Chondrocyte (in vitro differentiated cells): ENCODE measurements around the gene PSMG2. TPM values are rescaled to one million over a fixed set of nuclear protein-coding genes. Genes with fewer than 3 reads are reported as not detected.
"Not testable (repeated sequence)": the region's sequence is repeated elsewhere in the genome, so short reads cannot be mapped to it uniquely, and the experiment has no call there.

Experiments
- DNase-seq: peaks from one replicate; pipeline ENCODE4 v3.0.0; 2021; ENCODE audit warnings: mixed read lengths, low spot score
- H3K27ac Mint-ChIP-seq: one replicate; pipeline ENCODE4 v1.8.0; 2021; ENCODE audit warnings: mild to moderate bottlenecking, moderate library complexity, mixed read lengths; ENCODE audit not compliant: unreplicated experiment
- H3K27me3 Mint-ChIP-seq: 2 replicates; pipeline ENCODE4 v1.8.0; 2021; ENCODE audit warnings: low read depth, mixed read lengths
- H3K36me3 Mint-ChIP-seq: 2 replicates; pipeline ENCODE4 v1.8.0; 2021; ENCODE audit warnings: low read depth, mixed read lengths
- H3K4me1 Mint-ChIP-seq: 2 replicates; pipeline ENCODE4 v1.8.0; 2021; ENCODE audit warnings: low read depth, mild to moderate bottlenecking, mixed read lengths
- H3K4me3 Mint-ChIP-seq: one replicate; pipeline ENCODE4 v1.8.0; 2021; ENCODE audit warnings: mild to moderate bottlenecking, moderate library complexity, mixed read lengths; ENCODE audit not compliant: unreplicated experiment
- H3K9me3 Mint-ChIP-seq: 2 replicates; pipeline ENCODE4 v1.8.0; 2021; ENCODE audit warnings: low read depth, mixed read lengths
- total RNA-seq: library from RNA; stranded (reverse); gene quantifications from 3 replicates; pipeline ENCODE4 v1.2.1, GENCODE V29; 2021
- TF ChIP-seq, protein P1 (sequence below): fragments of 200-600 bp; sonication (generic); IDR thresholded peaks from 2 replicates; pipeline ENCODE4 v1.5.0; 2021; ENCODE audit warnings: antibody characterized with exemption, mild to moderate bottlenecking, moderate library complexity

The PSMG2 gene
- total RNA-seq, 1 donor from 2014 or later, result 44.4 TPM

DNA sequence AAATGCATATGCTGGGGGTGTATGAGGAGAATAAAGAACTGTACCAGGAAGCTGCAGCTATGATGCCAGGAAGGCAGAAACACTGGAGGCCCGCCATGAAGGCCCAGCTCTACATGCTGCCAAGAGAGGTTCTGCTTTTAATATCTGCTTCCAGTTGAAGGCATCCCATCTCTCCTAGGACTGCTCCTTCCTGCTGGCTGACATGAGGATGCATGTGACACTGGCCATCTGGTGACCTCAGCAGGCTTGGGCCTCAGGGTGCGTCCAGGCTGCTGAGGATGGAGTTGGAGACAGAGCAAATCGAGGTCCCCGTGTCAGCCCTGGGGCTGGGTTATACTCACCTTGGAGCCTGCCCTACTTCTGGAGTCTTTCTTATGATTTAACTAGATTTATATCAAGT lies 49.0 kb downstream of the PSMG2 start:
- Mint-ChIP-seq H3K36me3 (no peaks in the 10 kb centered on the region), H3K27me3 (no peaks in the 10 kb centered on the region), H3K4me1 (peaks cover 26% of the 10 kb centered on the region), H3K27ac (no peak overlapping the region), H3K4me3 (no peak overlapping the region), H3K9me3 (no peaks in the 10 kb centered on the region)
- TF ChIP-seq, protein P1, sequence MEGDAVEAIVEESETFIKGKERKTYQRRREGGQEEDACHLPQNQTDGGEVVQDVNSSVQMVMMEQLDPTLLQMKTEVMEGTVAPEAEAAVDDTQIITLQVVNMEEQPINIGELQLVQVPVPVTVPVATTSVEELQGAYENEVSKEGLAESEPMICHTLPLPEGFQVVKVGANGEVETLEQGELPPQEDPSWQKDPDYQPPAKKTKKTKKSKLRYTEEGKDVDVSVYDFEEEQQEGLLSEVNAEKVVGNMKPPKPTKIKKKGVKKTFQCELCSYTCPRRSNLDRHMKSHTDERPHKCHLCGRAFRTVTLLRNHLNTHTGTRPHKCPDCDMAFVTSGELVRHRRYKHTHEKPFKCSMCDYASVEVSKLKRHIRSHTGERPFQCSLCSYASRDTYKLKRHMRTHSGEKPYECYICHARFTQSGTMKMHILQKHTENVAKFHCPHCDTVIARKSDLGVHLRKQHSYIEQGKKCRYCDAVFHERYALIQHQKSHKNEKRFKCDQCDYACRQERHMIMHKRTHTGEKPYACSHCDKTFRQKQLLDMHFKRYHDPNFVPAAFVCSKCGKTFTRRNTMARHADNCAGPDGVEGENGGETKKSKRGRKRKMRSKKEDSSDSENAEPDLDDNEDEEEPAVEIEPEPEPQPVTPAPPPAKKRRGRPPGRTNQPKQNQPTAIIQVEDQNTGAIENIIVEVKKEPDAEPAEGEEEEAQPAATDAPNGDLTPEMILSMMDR, result no peak
- DNase-seq, result no peak

- H3K27ac Mint-ChIP-seq, result no peak overlapping the region
Observed at GRCh38 chr18:12754511-12754910, 51.7 kb downstream of the PSMG2 start.

GRCh38 chr18:12755606-12756005 lies 52.8 kb downstream of the PSMG2 start:
- not testable (repeated sequence) for DNase-seq, H3K4me3 Mint-ChIP-seq, H3K36me3 Mint-ChIP-seq, H3K27me3 Mint-ChIP-seq, H3K27ac Mint-ChIP-seq, H3K9me3 Mint-ChIP-seq, H3K4me1 Mint-ChIP-seq

More at GRCh38 chr18:12754511-12754910, 51.7 kb downstream of the PSMG2 start:
- Mint-ChIP-seq H3K4me1 (peaks cover 11% of the 10 kb centered on the region), H3K9me3 (no peaks in the 10 kb centered on the region), H3K36me3 (no peaks in the 10 kb centered on the region), H3K27me3 (no peaks in the 10 kb centered on the region), H3K4me3 (no peak overlapping the region)
- TF ChIP-seq, protein P1, result no peak
- DNase-seq, result no peak

GRCh38 chr18:12756619-12757239 lies 53.9 kb downstream of the PSMG2 start:
- not testable (repeated sequence) for H3K36me3 Mint-ChIP-seq, H3K4me1 Mint-ChIP-seq, DNase-seq, H3K9me3 Mint-ChIP-seq, H3K4me3 Mint-ChIP-seq, H3K27ac Mint-ChIP-seq, H3K27me3 Mint-ChIP-seq

DNA sequence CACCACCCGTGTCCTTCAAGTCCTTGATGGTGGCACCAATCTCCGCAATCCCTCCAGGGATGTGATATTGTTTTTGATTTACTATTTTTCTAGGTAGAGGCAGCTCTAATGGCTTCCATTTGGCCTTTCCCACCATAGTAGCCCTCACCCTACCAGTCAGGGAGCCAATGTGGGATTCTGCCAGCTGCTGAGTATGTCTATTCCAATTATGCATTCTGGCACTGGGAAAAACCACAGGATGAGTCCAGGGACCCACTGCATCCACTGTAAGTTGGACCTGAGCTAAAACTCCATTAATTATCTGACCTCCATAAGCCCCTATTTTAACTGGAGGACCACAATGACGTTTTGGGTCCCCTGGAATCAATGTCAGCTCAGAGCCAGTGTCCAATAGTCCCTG lies 55.7 kb downstream of the PSMG2 start:
- not testable (repeated sequence) for DNase-seq, H3K27ac Mint-ChIP-seq, H3K27me3 Mint-ChIP-seq, H3K4me3 Mint-ChIP-seq, H3K9me3 Mint-ChIP-seq, H3K36me3 Mint-ChIP-seq, H3K4me1 Mint-ChIP-seq

GRCh38 chr18:12765126-12765525 lies 62.3 kb downstream of the PSMG2 start:
- H3K36me3 Mint-ChIP-seq, result no peaks in the 10 kb centered on the region
- DNase-seq, result no peak
- H3K9me3 Mint-ChIP-seq, result no peaks in the 10 kb centered on the region
- H3K27ac Mint-ChIP-seq, result no peak overlapping the region
- H3K4me1 Mint-ChIP-seq, result no peaks in the 10 kb centered on the region
- no peak overlapping the region for H3K4me3 Mint-ChIP-seq
- H3K27me3 Mint-ChIP-seq, result no peaks in the 10 kb centered on the region
- TF ChIP-seq, protein P1, result no peak

GRCh38 chr18:12765586-12765985 lies 62.7 kb downstream of the PSMG2 start:
- H3K27ac Mint-ChIP-seq, result no peak overlapping the region
- no peaks in the 10 kb centered on the region for H3K36me3 Mint-ChIP-seq
- TF ChIP-seq, protein P1, result no peak
- H3K27me3 Mint-ChIP-seq, result no peaks in the 10 kb centered on the region
- no peaks in the 10 kb centered on the region for H3K9me3 Mint-ChIP-seq
- DNase-seq, result no peak
- H3K4me3 Mint-ChIP-seq, result no peak overlapping the region
- H3K4me1 Mint-ChIP-seq, result no peaks in the 10 kb centered on the region
